Nasal cavity respiratory epithelium epithelial cell of viscerocranial mucosa (primary cell): ENCODE data around the gene DNMT1. TPM values are rescaled to one million over a fixed set of nuclear protein-coding genes. Genes with fewer than 3 reads are reported as not detected.

Experiments
- total RNA-seq: library from RNA; depleted of rRNA; stranded (reverse); fragments of >200 nt; gene quantifications from 2 replicates; pipeline ENCODE4 v1.2.3, GENCODE V29; 2014

DNMT1 gene
- 10.9 and 27.7 TPM in 2 replicates for total RNA-seq

GRCh38 chr19:10194500-10195198, at the start of gene DNMT1:
Gene DNMT1, minus strand, starts transcription at chr19:10194953. Its CDS starts 54 bp downstream, at chr19:10194899.

GRCh38 chr19:10230861-10231611, 36.3 kb upstream of the DNMT1 start, which contains the start of gene S1PR2:
Gene S1PR2, minus strand, starts transcription at chr19:10231331. Its CDS starts 6,426 bp downstream, at chr19:10224905.

GRCh38 chr19:10111405-10111811, 83.3 kb downstream of the DNMT1 start, which contains the start of gene P2RY11:
Gene P2RY11, plus strand, starts transcription at chr19:10111693. Its CDS starts 29 bp downstream, at chr19:10111722.

GRCh38 chr19:10106100-10106936, 88.4 kb downstream of the DNMT1 start, which contains the start of gene PPAN:
Gene PPAN, plus strand, starts transcription at chr19:10106362. Its CDS starts 33 bp downstream, at chr19:10106395.

DNA sequence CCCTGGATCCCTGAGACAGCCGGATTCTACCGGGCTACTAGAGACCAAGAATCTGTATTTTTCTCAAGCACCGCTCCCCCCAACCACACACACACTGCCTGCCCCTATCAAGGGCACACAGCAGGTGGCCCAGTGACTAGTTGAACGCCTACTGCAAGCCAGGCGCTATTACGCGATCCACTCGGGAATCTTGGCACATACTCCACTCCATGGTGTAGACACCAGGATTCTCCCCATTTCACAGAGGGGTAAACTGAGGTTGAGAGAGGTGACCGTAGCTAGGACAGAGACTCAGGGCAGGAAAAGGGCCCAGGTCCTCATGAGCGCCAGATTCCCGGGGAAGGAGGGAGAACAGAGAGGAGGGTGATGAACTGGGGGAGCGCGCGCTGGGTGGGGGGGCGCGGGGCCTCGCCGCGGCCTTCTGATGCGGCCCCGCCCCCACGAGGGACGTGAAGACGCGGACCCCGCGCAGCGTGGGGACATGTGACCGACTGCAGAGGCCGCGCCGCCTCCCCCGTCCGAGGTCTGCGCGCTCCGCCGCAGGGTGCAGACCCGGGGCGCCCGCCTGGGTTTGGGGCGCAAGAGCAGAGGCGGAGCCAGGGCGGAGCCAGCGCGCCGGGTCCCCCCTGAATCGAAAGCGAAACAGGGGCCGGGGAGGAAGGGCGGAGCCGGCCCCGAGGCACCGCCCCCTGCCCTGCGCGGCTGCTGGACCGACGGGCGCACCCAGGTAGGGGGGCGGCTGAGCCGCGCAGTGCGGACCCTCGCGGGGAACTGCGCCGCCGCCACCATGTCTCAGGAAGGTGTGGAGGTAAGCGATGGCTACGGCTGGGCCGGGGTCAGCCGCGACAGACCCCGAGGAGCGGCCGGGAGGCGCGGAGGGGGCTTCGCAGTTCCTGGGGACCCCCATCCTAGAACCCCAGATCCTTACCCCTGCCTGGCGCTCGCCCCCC, 108.8 kb downstream of the DNMT1 start, which contains the start of gene SHFL:
Gene SHFL, plus strand, starts transcription at position 677 of the 950 bp plus-strand sequence. Its CDS starts 111 bp downstream, at position 788.

Other genes with a start within 250 kb of the DNMT1 start
- under 0.01 and 0.64 TPM in 2 replicates for gene COL5A3, start 184.4 kb downstream of the DNMT1 start, total RNA-seq
- not detected in 2 replicates for gene RDH8, start 181.5 kb downstream of the DNMT1 start, total RNA-seq
- 5.1 and 14.8 TPM in 2 replicates for gene SHFL, start 108.6 kb downstream of the DNMT1 start, total RNA-seq
- 0.14 and 0.34 TPM in 2 replicates for gene ANGPTL6, start 92.3 kb downstream of the DNMT1 start, total RNA-seq
- gene PPAN, start 88.6 kb downstream of the DNMT1 start, total RNA-seq: 63.2 and 67.8 TPM in 2 replicates
- 1.0 and 16.2 TPM in 2 replicates for gene P2RY11, start 83.3 kb downstream of the DNMT1 start, total RNA-seq
- 184 and 190 TPM in 2 replicates for gene EIF3G, start 75.1 kb downstream of the DNMT1 start, total RNA-seq
- 2.4 and 3.7 TPM in 2 replicates for gene S1PR2, start 36.4 kb upstream of the DNMT1 start, total RNA-seq
- 25.6 and 33.3 TPM in 2 replicates for gene MRPL4, start 57.3 kb upstream of the DNMT1 start, total RNA-seq
- 1.0 and 8.2 TPM in 2 replicates for gene ICAM1, start 76.2 kb upstream of the DNMT1 start, total RNA-seq
- gene ICAM4, start 92.0 kb upstream of the DNMT1 start, total RNA-seq: 1.0 and 5.8 TPM in 2 replicates
- 1.7 and 6.4 TPM in 2 replicates for gene ICAM5, start 95.0 kb upstream of the DNMT1 start, total RNA-seq
- 0.34 and 0.85 TPM in 2 replicates for gene ZGLP1, start 114.9 kb upstream of the DNMT1 start, total RNA-seq
- gene FDX2, start 121.1 kb upstream of the DNMT1 start, total RNA-seq: 16.4 and 18.8 TPM in 2 replicates
- 3.8 and 20.2 TPM in 2 replicates for gene RAVER1, start 138.6 kb upstream of the DNMT1 start, total RNA-seq
- gene ICAM3, start 144.7 kb upstream of the DNMT1 start, total RNA-seq: 1.7 and 2.6 TPM in 2 replicates
- 41.4 and 70.1 TPM in 2 replicates for gene TYK2, start 185.6 kb upstream of the DNMT1 start, total RNA-seq
- gene CDC37, start 208.6 kb upstream of the DNMT1 start, total RNA-seq: 127 and 150 TPM in 2 replicates
- gene PDE4A, start 225.6 kb upstream of the DNMT1 start, total RNA-seq: 0.34 and 1.9 TPM in 2 replicates